ENCODE measurements around the gene ITPR1. TPM values are rescaled to one million over a fixed set of nuclear protein-coding genes. Genes with fewer than 3 reads are reported as not detected.

Gene ITPR1
- total and polyA plus RNA-seq, 4 donors: 30.7 to 294 (median 149) TPM

DNA sequence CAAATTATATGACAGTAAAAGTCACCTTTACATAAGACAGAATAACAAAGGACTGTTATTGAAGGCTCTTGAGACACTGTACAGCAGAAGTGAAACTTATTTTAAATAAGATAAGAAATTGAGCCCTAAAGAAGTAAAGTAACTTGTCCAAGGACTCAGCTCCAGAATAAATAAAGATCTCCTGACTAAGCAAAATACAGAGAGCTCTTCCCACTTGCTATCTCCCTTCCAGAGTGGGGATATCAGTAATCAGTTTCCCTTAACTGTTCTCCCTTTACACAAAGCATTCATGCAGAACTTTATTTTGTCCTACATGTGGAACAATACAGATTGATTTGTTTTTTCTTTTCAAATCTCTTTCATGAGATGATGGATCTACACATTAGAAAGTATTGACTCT, 356.6 kb downstream of the ITPR1 start:
- Histone ChIP-seq H3K4me1 (ENCODE audit: control insufficient read depth in 1 of 2, insufficient read depth in 2 of 2, low read length in 2 of 2) (no peaks in the 10 kb centered on the region), H3K9me3 (ENCODE audit: control insufficient read depth, low read length) (no peaks in the 10 kb centered on the region), H3K4me3 (ENCODE audit: low read length in 2 of 2) (no peak overlapping the region), H3K27me3 (ENCODE audit: control insufficient read depth in 1 of 2, insufficient read depth in 2 of 2, low read length in 1 of 2) (no peaks in the 10 kb centered on the region), H3K27ac (ENCODE audit: low read depth in 1 of 2, low read length in 2 of 2) (no peak overlapping the region), H3K36me3 (ENCODE audit: control insufficient read depth in 1 of 2, insufficient read depth in 2 of 2, low read length in 1 of 2) (peaks cover 0 to 5% of the 10 kb centered on the region in 2 donors)
- intact Hi-C loops (cut with DNase I): no loop called here
- DNase-seq (no peak), ATAC-seq (ENCODE audit: low FRiP score) (no peak)

GRCh38 chr3:4850211-4850927, 357.2 kb downstream of the ITPR1 start:
- Histone ChIP-seq H3K36me3 (ENCODE audit: control insufficient read depth in 1 of 2, insufficient read depth in 2 of 2, low read length in 1 of 2) (peaks cover 0 to 5% of the 10 kb centered on the region in 2 donors), H3K27ac (ENCODE audit: low read depth in 1 of 2, low read length in 2 of 2) (no peak overlapping the region), H3K4me1 (ENCODE audit: control insufficient read depth in 1 of 2, insufficient read depth in 2 of 2, low read length in 2 of 2) (no peaks in the 10 kb centered on the region), H3K9me3 (ENCODE audit: control insufficient read depth, low read length) (no peaks in the 10 kb centered on the region), H3K4me3 (ENCODE audit: low read length in 2 of 2) (no peak overlapping the region), H3K27me3 (ENCODE audit: control insufficient read depth in 1 of 2, insufficient read depth in 2 of 2, low read length in 1 of 2) (no peaks in the 10 kb centered on the region)
- no peak for ATAC-seq (ENCODE audit: low FRiP score)
- whole genome bisulfite sequencing, 2 donors: 73 to 74% methylated on average over 5 of the region's 5 CpGs
- intact Hi-C loops (cut with DNase I): no loop called here
- no peak for DNase-seq

- WGBS, 2 donors: 96 to 99% methylated on average over 3 of the region's 3 CpGs
- no peak for DNase-seq
- Histone ChIP-seq H3K9me3 (ENCODE audit: control insufficient read depth, low read length) (no peaks in the 10 kb centered on the region), H3K4me3 (ENCODE audit: low read length in 2 of 2) (no peak overlapping the region), H3K27me3 (ENCODE audit: control insufficient read depth in 1 of 2, insufficient read depth in 2 of 2, low read length in 1 of 2) (no peaks in the 10 kb centered on the region), H3K36me3 (ENCODE audit: control insufficient read depth in 1 of 2, insufficient read depth in 2 of 2, low read length in 1 of 2) (peaks cover 0 to 5% of the 10 kb centered on the region in 2 donors), H3K27ac (ENCODE audit: low read depth in 1 of 2, low read length in 2 of 2) (no peak overlapping the region), H3K4me1 (ENCODE audit: control insufficient read depth in 1 of 2, insufficient read depth in 2 of 2, low read length in 2 of 2) (no peaks in the 10 kb centered on the region)
- ATAC-seq (ENCODE audit: low FRiP score): no peak
- intact Hi-C loops (cut with DNase I): no loop called here
Measured at GRCh38 chr3:4850928-4851265, 357.7 kb downstream of the ITPR1 start.

DNA sequence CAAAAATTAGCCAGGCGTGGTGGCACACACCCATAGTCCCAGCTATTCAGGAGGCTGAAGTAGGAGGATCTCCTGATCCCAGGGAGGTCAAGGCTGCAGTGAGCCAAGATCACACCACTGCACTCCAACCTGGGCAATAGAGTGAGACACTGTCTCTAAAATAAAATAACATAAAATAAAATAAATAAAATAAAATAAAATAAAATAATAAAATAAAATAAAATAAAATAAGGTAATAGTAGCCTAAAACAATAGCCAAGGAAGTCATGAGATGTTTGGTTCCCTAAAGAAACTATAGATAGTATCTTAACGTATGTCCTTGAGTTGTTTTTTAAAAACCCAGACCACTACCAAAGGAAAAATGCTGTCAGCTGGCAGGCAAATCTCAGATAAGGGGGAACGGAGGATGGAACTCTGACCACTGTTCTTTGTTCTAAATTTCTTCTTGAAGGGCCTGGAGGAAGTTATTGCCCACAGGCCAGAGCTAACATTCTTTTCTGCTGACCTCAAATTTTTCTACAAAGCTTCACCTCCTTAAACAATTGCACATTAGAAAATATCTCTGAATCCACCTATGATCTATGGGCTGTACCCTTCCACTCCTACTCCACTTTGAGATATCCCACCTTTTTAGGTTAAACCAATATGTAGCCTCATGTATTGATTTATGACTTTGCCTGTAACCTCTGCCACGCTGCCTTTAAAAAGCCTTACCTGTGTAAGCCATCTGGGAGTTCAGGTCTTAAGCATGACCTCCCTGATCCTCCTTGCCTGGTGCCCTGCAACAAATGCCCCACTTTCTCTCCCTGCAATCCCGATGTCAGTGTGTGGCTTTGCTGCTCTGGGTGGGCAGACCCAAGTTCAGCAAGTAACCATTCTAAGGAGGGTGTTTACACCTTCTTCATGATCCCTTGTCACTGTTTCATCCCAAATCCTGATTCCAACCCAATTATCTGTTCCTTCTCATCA, 359.9 kb downstream of the ITPR1 start:
- no peak for ATAC-seq (ENCODE audit: low FRiP score)
- H3K27ac ChIP-seq (ENCODE audit: low read depth in 1 of 2, low read length in 2 of 2): no peak overlapping the region
- H3K4me3 ChIP-seq (ENCODE audit: low read length in 2 of 2): no peak overlapping the region
- 70 to 72% methylated on average over 5 of the region's 5 CpGs for WGBS, 2 donors
- no peaks in the 10 kb centered on the region for H3K27me3 ChIP-seq (ENCODE audit: control insufficient read depth in 1 of 2, insufficient read depth in 2 of 2, low read length in 1 of 2)
- H3K36me3 ChIP-seq (ENCODE audit: control insufficient read depth in 1 of 2, insufficient read depth in 2 of 2, low read length in 1 of 2): peaks cover 0 to under 1% of the 10 kb centered on the region in 2 donors
- no peak for DNase-seq
- intact Hi-C loops (cut with DNase I): no loop called here
- no peaks in the 10 kb centered on the region for H3K4me1 ChIP-seq (ENCODE audit: control insufficient read depth in 1 of 2, insufficient read depth in 2 of 2, low read length in 2 of 2)
- no peaks in the 10 kb centered on the region for H3K9me3 ChIP-seq (ENCODE audit: control insufficient read depth, low read length)

GRCh38 chr3:4853749-4854140, 360.6 kb downstream of the ITPR1 start:
- intact Hi-C loops (cut with DNase I): no loop called here
- no peak for DNase-seq
- no peak overlapping the region for H3K4me3 ChIP-seq (ENCODE audit: low read length in 2 of 2)
- no peaks in the 10 kb centered on the region for H3K27me3 ChIP-seq (ENCODE audit: control insufficient read depth in 1 of 2, insufficient read depth in 2 of 2, low read length in 1 of 2)
- no peaks in the 10 kb centered on the region for H3K4me1 ChIP-seq (ENCODE audit: control insufficient read depth in 1 of 2, insufficient read depth in 2 of 2, low read length in 2 of 2)
- H3K27ac ChIP-seq (ENCODE audit: low read depth in 1 of 2, low read length in 2 of 2): no peak overlapping the region
- no peak for ATAC-seq (ENCODE audit: low FRiP score)
- no peaks in the 10 kb centered on the region for H3K36me3 ChIP-seq (ENCODE audit: control insufficient read depth in 1 of 2, insufficient read depth in 2 of 2, low read length in 1 of 2)
- H3K9me3 ChIP-seq (ENCODE audit: control insufficient read depth, low read length): no peaks in the 10 kb centered on the region

- no peaks in the 10 kb centered on the region for H3K9me3 ChIP-seq (ENCODE audit: control insufficient read depth, low read length)
- intact Hi-C loops (cut with DNase I): no loop called here
- no peaks in the 10 kb centered on the region for H3K4me1 ChIP-seq (ENCODE audit: control insufficient read depth in 1 of 2, insufficient read depth in 2 of 2, low read length in 2 of 2)
- no peak overlapping the region for H3K27ac ChIP-seq (ENCODE audit: low read depth in 1 of 2, low read length in 2 of 2)
- H3K36me3 ChIP-seq (ENCODE audit: control insufficient read depth in 1 of 2, insufficient read depth in 2 of 2, low read length in 1 of 2): no peaks in the 10 kb centered on the region
- H3K4me3 ChIP-seq (ENCODE audit: low read length in 2 of 2): no peak overlapping the region
- ATAC-seq (ENCODE audit: low FRiP score) (no peak), DNase-seq (no peak)
- H3K27me3 ChIP-seq (ENCODE audit: control insufficient read depth in 1 of 2, insufficient read depth in 2 of 2, low read length in 1 of 2): no peaks in the 10 kb centered on the region
- 92 to 98% methylated on average over 5 of the region's 5 CpGs for WGBS, 2 donors
Measured at GRCh38 chr3:4855676-4856075, 362.5 kb downstream of the ITPR1 start.

GRCh38 chr3:4856136-4856535, 363.0 kb downstream of the ITPR1 start:
- no peak for DNase-seq
- intact Hi-C loops (cut with DNase I): no loop called here
- no peak for ATAC-seq (ENCODE audit: low FRiP score)
- Histone ChIP-seq H3K4me1 (ENCODE audit: control insufficient read depth in 1 of 2, insufficient read depth in 2 of 2, low read length in 2 of 2) (no peaks in the 10 kb centered on the region), H3K27ac (ENCODE audit: low read depth in 1 of 2, low read length in 2 of 2) (no peak overlapping the region), H3K4me3 (ENCODE audit: low read length in 2 of 2) (no peak overlapping the region), H3K36me3 (ENCODE audit: control insufficient read depth in 1 of 2, insufficient read depth in 2 of 2, low read length in 1 of 2) (no peaks in the 10 kb centered on the region), H3K27me3 (ENCODE audit: control insufficient read depth in 1 of 2, insufficient read depth in 2 of 2, low read length in 1 of 2) (no peaks in the 10 kb centered on the region), H3K9me3 (ENCODE audit: control insufficient read depth, low read length) (no peaks in the 10 kb centered on the region)
- WGBS, 2 donors: 47 to 50% methylated on average over 2 of the region's 2 CpGs

GRCh38 chr3:4856564-4856963, 363.4 kb downstream of the ITPR1 start:
- intact Hi-C loops (cut with DNase I): no loop called here
- H3K36me3 ChIP-seq (ENCODE audit: control insufficient read depth in 1 of 2, insufficient read depth in 2 of 2, low read length in 1 of 2): no peaks in the 10 kb centered on the region
- H3K27me3 ChIP-seq (ENCODE audit: control insufficient read depth in 1 of 2, insufficient read depth in 2 of 2, low read length in 1 of 2): no peaks in the 10 kb centered on the region
- DNase-seq (no peak), ATAC-seq (ENCODE audit: low FRiP score) (no peak)
- H3K27ac ChIP-seq (ENCODE audit: low read depth in 1 of 2, low read length in 2 of 2): no peak overlapping the region
- WGBS, 2 donors: 92% methylated on average over 4 of the region's 4 CpGs
- H3K4me1 ChIP-seq (ENCODE audit: control insufficient read depth in 1 of 2, insufficient read depth in 2 of 2, low read length in 2 of 2): no peaks in the 10 kb centered on the region
- H3K9me3 ChIP-seq (ENCODE audit: control insufficient read depth, low read length): no peaks in the 10 kb centered on the region
- no peak overlapping the region for H3K4me3 ChIP-seq (ENCODE audit: low read length in 2 of 2)

DNA sequence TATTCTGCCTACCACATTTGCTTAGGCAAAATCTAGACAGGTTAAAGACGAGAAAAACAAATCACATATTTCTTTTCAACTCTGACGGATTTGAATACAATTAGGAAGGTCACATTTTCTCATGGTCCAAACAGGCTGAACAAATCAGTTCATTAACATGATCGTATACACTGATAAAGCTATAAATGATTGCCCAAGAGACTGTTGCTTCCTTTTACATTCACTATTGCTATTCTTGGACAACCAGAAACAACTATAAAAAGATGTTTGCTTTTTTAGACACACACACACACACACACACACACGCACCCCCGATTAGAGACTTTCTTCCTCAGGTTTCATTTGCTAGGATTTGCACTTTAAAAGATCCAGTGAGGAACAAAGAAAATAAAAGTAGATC, 363.8 kb downstream of the ITPR1 start:
- no peak for DNase-seq
- Histone ChIP-seq H3K27me3 (ENCODE audit: control insufficient read depth in 1 of 2, insufficient read depth in 2 of 2, low read length in 1 of 2) (no peaks in the 10 kb centered on the region), H3K4me1 (ENCODE audit: control insufficient read depth in 1 of 2, insufficient read depth in 2 of 2, low read length in 2 of 2) (no peaks in the 10 kb centered on the region), H3K4me3 (ENCODE audit: low read length in 2 of 2) (no peak overlapping the region), H3K27ac (ENCODE audit: low read depth in 1 of 2, low read length in 2 of 2) (no peak overlapping the region), H3K9me3 (ENCODE audit: control insufficient read depth, low read length) (no peaks in the 10 kb centered on the region), H3K36me3 (ENCODE audit: control insufficient read depth in 1 of 2, insufficient read depth in 2 of 2, low read length in 1 of 2) (no peaks in the 10 kb centered on the region)
- 49 to 63% methylated on average over 5 of the region's 5 CpGs for WGBS, 2 donors
- intact Hi-C loops (cut with DNase I): no loop called here
- no peak for ATAC-seq (ENCODE audit: low FRiP score)
